C4-2B (cell line): Measurements from ENCODE around the gene GLCE.

Source experiments
- CTCF ChIP-seq: fragments of 450-650 bp; conservative IDR thresholded peaks from 2 replicates; pipeline ENCODE4 v1.5.1; 2017; ENCODE audit warnings: mild to moderate bottlenecking
- ZFX ChIP-seq: fragments of 450-650 bp; IDR thresholded peaks from 2 replicates; pipeline ENCODE4 v1.6.1; 2017

DNA sequence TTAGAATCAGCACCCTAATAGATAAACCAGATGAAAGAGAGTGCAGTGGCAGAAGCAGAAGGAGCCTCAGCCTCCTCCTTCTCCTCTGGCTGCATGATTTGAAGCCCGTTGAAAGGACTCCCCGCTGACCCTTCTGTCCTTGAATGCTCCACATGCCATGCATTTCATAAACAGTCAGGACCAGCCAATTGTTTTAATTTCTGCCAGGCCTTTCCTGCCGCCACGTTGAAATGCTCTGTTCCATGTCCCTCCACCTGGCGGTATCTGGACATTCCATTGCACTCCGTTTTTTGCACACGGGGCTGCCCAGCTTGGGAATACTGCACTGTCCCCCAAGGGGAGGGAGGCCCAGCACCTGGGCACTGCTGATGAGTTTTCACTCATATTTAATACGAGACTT lies 35.2 kb upstream of the GLCE start:
- TF ChIP-seq CTCF: no peak
- TF ChIP-seq ZFX: no peak
